ENCODE data around the gene MX1. TPM values are rescaled to one million over a fixed set of nuclear protein-coding genes. Genes with fewer than 3 reads are reported as not detected.
A peak's percentile ranks its signal among the peaks of the same experiment; 100 is the strongest.

Gene MX1
- 10 to 100 TPM in 8 of 9 donors, 1 to 10 TPM in 1; 6.3 to 53.9 (median 17.2) TPM for total RNA-seq
- polyA plus RNA-seq = 1 to 10 TPM; 6.2 to 9.5 TPM
- long read RNA-seq, donor 1, transcript MX1-202 (17 exons, 2,850 nt) = major isoform, 5 of 8 reads
- long read RNA-seq, donor 1, partial matches to known transcripts = 1 of 8 reads
- long read RNA-seq, donor 1, other reads (novel, unspliced or antisense) = 2 of 8 reads
- long read RNA-seq, donor 2, transcript MX1-202 (17 exons, 2,850 nt) = major isoform, 21 of 68 reads
- long read RNA-seq, donor 2, partial matches to known transcripts = 17 of 68 reads
- long read RNA-seq, donor 2, other reads (novel, unspliced or antisense) = 30 of 68 reads
- long read RNA-seq, donor 3, transcript MX1-202 (17 exons, 2,850 nt) = major isoform, 6 of 11 reads
- long read RNA-seq, donor 3, partial matches to known transcripts = 1 of 11 reads
- long read RNA-seq, donor 3, other reads (novel, unspliced or antisense) = 4 of 11 reads

GRCh38 chr21:41425954-41426675 is at the start of gene MX1:
Gene MX1 (plus strand): TSS chr21:41426239. CDS start chr21:41432071, 5,832 bp downstream.
- Histone ChIP-seq H3K27me3 (peaks cover 0 to 9% (median 0%) of the 10 kb centered on the region in 9 donors), H3K4me3 (peak within 1 kb of the TSS; percentile 27 to 93 (median 80)), H3K27ac (peak within 1 kb of the TSS; percentile 70 to 93 (median 85)), H3K9me3 (no peaks in the 10 kb centered on the region), H3K36me3 (peaks cover 0 to 37% (median 22%) of the 10 kb centered on the region in 9 donors), H3K4me1 (peaks cover 0 to 58% (median 15%) of the 10 kb centered on the region in 12 donors)
- TF ChIP-seq POLR2A (IDR thresholded peaks at IDR 0.05) (peak in 1 of 2 donors; percentile 44), CTCF (IDR thresholded peaks at IDR 0.05) (no peak)
- peak; percentile 88 to 96 (median 91) for ATAC-seq
- DNase-seq = peak; percentile 81 to 89 (median 87)
- 0 to 3% (median 2%) methylated on average over 44 to 65 of the region's 65 CpGs for WGBS, 4 donors
- intact Hi-C loops (cut with DNase I) = loop anchor here in 1 of 10 donors (5.0 kb wide), 1 partner anchor 64 kb away; the partner anchor contains the start of gene MX2

GRCh38 chr21:41377715-41378114 is 48.3 kb upstream of the MX1 start:
- Histone ChIP-seq H3K4me1 (peaks cover 0 to 6% (median 0%) of the 10 kb centered on the region in 12 donors), H3K27ac (no peak overlapping the region), H3K36me3 (peaks cover 0 to 75% (median 43%) of the 10 kb centered on the region in 9 donors), H3K4me3 (no peak overlapping the region), H3K9me3 (no peaks in the 10 kb centered on the region), H3K27me3 (no peaks in the 10 kb centered on the region)
- ATAC-seq (no peak), DNase-seq (peak in 1 of 5 donors; percentile 15)
- 75 to 90% (median 86%) methylated on average over 14 to 16 of the region's 16 CpGs for WGBS, 4 donors
- intact Hi-C loops (cut with DNase I) = no loop called here
- TF ChIP-seq POLR2A (IDR thresholded peaks at IDR 0.05) (no peak), CTCF (IDR thresholded peaks at IDR 0.05) (no peak)

DNA sequence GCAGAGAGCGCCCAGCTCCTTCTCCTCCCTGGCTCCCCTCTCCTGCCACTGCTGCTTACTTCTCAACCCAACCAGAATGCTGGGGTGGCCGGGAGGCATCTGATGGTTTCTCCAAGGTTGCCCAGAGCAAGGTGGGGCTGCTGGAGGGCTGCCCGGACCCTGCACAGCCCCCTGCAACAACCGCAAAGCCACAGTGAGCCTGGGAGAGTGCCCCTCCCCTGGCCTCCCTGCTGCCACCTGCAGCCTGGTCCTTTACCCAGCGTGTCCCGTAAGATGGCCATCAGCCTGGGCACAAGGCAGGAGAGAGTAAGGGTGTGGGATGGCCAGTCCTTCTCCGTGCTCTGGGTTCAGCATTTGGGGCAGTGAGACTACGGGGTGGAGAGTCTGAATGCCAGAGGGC is 47.2 kb upstream of the MX1 start:
- Histone ChIP-seq H3K36me3 (peaks cover 0 to 86% (median 51%) of the 10 kb centered on the region in 9 donors), H3K4me3 (no peak overlapping the region), H3K27ac (no peak overlapping the region), H3K27me3 (no peaks in the 10 kb centered on the region), H3K9me3 (no peaks in the 10 kb centered on the region), H3K4me1 (no peaks in the 10 kb centered on the region)
- TF ChIP-seq CTCF (IDR thresholded peaks at IDR 0.05) = no peak
- TF ChIP-seq POLR2A (IDR thresholded peaks at IDR 0.05) = no peak
- intact Hi-C loops (cut with DNase I) = no loop called here
- WGBS, 4 donors = 82 to 95% (median 89%) methylated on average over 8 of the region's 8 CpGs
- ATAC-seq = no peak
- DNase-seq = peak in 2 of 5 donors; percentile 19 to 44

- TF ChIP-seq CTCF (IDR thresholded peaks at IDR 0.05) = no peak
- TF ChIP-seq POLR2A (IDR thresholded peaks at IDR 0.05) = no peak
- Histone ChIP-seq H3K36me3 (peaks cover 0 to 85% (median 54%) of the 10 kb centered on the region in 9 donors), H3K4me1 (no peaks in the 10 kb centered on the region), H3K9me3 (no peaks in the 10 kb centered on the region), H3K27me3 (no peaks in the 10 kb centered on the region), H3K4me3 (no peak overlapping the region), H3K27ac (no peak overlapping the region)
- intact Hi-C loops (cut with DNase I) = no loop called here
- no peak for DNase-seq
- WGBS, 4 donors = 92 to 98% (median 94%) methylated on average over 10 to 12 of the region's 12 CpGs
- ATAC-seq = no peak
Observed at GRCh38 chr21:41379901-41380300, 46.1 kb upstream of the MX1 start.
